Tibial nerve (tissue), 4 donors: ENCODE measurements around the gene PRM3.

Source experiments
- EP300 ChIP-seq, 2 donors: sonication (generic); formaldehyde crosslinking; IDR thresholded peaks; one replicate each; pipeline ENCODE4 v1.6.1; 2017; ENCODE audit warnings: antibody characterized with exemption in 2 of 2, mild to moderate bottlenecking in 1 of 2
- TF ChIP-seq, protein P1 (sequence below), 5 experiments: fragments of 200-600 bp in 3 of 5; fragments of 450-650 bp in 2 of 5; sonication (generic) in 3 of 5; IDR thresholded peaks; one replicate each; pipeline ENCODE4 v1.5.1; 2016 to 2019; ENCODE audit warnings: antibody characterized with exemption in 5 of 5, mild to moderate bottlenecking in 3 of 5, moderate library complexity in 2 of 5

DNA sequence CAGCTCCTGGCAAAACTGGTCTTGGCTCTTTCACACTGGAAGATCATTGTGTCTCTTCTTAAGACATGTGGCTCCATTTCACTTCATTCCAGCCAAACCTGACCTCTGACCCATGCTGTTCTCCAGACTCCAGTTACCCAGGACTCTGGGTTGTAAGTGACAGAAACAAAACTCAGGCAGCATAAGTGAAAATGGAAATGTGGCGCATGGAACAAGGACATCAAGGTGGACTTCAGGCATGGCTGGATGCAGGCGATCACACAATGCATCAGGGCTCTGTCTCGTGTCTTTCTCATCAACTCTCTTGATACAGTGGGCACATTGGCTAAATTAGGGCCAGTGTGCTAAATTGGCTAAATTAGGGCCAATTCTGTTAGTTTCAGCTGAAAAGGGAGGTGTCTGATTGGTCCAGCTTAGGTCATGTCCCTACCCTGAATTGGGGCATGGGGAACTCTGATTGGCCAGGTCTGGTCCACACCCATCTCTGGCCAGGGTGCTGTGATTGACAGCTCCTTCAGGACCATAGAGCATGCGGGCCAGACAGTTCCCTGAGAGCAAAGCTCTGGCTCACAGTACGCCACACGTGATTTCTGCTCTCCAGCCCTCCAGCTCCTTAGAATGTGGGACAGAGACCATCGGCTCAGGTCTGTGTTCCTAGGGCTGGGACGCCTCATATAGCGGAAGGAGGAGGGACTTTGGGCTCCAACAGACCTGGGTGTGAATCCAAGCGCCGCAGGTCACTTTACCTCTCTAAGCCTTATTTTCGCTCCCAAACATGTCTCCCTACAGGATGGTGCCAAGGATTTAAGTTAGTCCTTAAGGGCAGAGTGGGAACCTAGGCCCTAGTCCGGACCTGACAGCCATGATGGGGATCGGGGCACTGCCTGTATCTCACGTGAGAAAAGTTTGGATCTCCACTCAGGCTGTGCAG, 34.9 kb downstream of the PRM3 start:
- TF ChIP-seq, protein P1, sequence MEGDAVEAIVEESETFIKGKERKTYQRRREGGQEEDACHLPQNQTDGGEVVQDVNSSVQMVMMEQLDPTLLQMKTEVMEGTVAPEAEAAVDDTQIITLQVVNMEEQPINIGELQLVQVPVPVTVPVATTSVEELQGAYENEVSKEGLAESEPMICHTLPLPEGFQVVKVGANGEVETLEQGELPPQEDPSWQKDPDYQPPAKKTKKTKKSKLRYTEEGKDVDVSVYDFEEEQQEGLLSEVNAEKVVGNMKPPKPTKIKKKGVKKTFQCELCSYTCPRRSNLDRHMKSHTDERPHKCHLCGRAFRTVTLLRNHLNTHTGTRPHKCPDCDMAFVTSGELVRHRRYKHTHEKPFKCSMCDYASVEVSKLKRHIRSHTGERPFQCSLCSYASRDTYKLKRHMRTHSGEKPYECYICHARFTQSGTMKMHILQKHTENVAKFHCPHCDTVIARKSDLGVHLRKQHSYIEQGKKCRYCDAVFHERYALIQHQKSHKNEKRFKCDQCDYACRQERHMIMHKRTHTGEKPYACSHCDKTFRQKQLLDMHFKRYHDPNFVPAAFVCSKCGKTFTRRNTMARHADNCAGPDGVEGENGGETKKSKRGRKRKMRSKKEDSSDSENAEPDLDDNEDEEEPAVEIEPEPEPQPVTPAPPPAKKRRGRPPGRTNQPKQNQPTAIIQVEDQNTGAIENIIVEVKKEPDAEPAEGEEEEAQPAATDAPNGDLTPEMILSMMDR (IDR thresholded peaks at IDR 0.05) = no peak
- no peak for TF ChIP-seq EP300 (IDR thresholded peaks at IDR 0.05)
